SK-N-MC (cell line): ENCODE data around the gene KDM4D.

Experiments
- EZH2 ChIP-seq: fragments of 200-600 bp; sonication (generic); IDR thresholded peaks from one replicate; pipeline ENCODE4 v1.6.1; 2017; ENCODE audit warnings: antibody characterized with exemption
- FOXP2 ChIP-seq: optimal IDR thresholded peaks from 2 replicates; pipeline ENCODE3; 2011; ENCODE audit warnings: mild to moderate bottlenecking, moderate library complexity; ENCODE audit not compliant: insufficient read depth; ENCODE audit errors: extremely low read length, control extremely low read depth
- POLR2AphosphoS5 ChIP-seq: IDR thresholded peaks from 2 replicates; pipeline ENCODE4 v1.6.1; 2012; ENCODE audit warnings: mild to moderate bottlenecking, low read depth, low read length, borderline replicate concordance

DNA sequence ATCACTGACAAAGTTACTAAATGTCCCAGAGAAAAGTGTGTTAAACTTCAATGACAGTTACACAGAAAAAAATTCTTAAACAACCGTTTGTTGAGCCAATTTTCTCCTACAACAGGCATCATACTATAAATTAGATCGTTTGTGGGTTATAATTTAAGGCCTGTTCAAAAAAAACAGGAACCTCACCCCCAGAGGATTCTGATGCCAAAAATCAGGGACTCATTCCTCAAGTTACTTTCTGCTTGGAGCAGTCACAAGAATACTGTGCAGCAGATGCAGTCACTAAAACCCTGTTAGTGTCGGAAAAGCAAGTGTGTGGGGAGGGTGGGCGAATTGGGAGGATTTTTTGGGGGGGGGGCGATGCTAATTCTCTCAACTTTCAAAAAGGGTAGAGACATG lies 810 bp upstream of the KDM4D start:
- TF ChIP-seq EZH2 (no peak), POLR2AphosphoS5 (no peak), FOXP2 (no peak)
